OCI-LY7 (cell line): ENCODE measurements around the gene LIMS1. TPM values are rescaled to one million over a fixed set of nuclear protein-coding genes. Genes with fewer than 3 reads are reported as not detected.

ENCODE experiments used
- BruUV-seq: library from RNA; stranded (reverse); fragments of 400-500 nt; replicated peaks from 2 replicates; lab custom pipeline; 2021; lab: Mats Ljungman, UMichigan
- CTCF ChIA-PET: fragments of 300-600 bp; sonication (Branson Sonifier 250); formaldehyde crosslinking; loops from one replicate; lab custom pipeline; 2022; ENCODE audit warnings: antibody characterized with exemption; ENCODE audit not compliant: unreplicated experiment; lab: Charles Lee
- POLR2A ChIA-PET: fragments of 300-600 bp; sonication (Branson Sonifier 250); formaldehyde crosslinking; loops from one replicate; lab custom pipeline; 2022; ENCODE audit warnings: antibody characterized with exemption; lab: Charles Lee
- DNase-seq: peaks from one replicate; pipeline ENCODE4 v3.0.0-alpha.2; 2015; ENCODE audit warnings: low spot score
- H2AFZ ChIP-seq: fragments of 200-600 bp; sonication (generic), shearing (Covaris generic); 2 replicates; pipeline ENCODE4 v1.6.1; 2014; ENCODE audit warnings: mild to moderate bottlenecking, antibody characterized with exemption, low read length, moderate library complexity
- H3K27ac ChIP-seq: fragments of 200-600 bp; sonication (generic); 2 replicates; pipeline ENCODE4 v1.5.1; 2014; ENCODE audit warnings: mixed run types, low read depth, mild to moderate bottlenecking, moderate library complexity, low read length, inconsistent platforms; ENCODE audit not compliant: poor library complexity, severe bottlenecking
- H3K36me3 ChIP-seq: fragments of 200-600 bp; sonication (generic); 2 replicates; pipeline ENCODE4 v1.6.1; 2014; ENCODE audit warnings: mild to moderate bottlenecking, antibody characterized with exemption, low read length, moderate library complexity, mixed read lengths; ENCODE audit not compliant: insufficient read depth
- H3K4me1 ChIP-seq: fragments of 200-600 bp; sonication (generic); 2 replicates; pipeline ENCODE4 v1.5.1; 2014; ENCODE audit warnings: mild to moderate bottlenecking, low read length; ENCODE audit not compliant: insufficient read depth, poor library complexity, severe bottlenecking
- H3K4me2 ChIP-seq: fragments of 200-600 bp; sonication (generic); 2 replicates; pipeline ENCODE4 v1.6.1; 2014; ENCODE audit warnings: mild to moderate bottlenecking, low read length
- H3K4me3 ChIP-seq: fragments of 200-600 bp; sonication (generic); 2 replicates; pipeline ENCODE4 v1.5.1; 2014; ENCODE audit warnings: mild to moderate bottlenecking, low read depth, low read length; ENCODE audit not compliant: poor library complexity, severe bottlenecking
- H3K79me2 ChIP-seq: fragments of 200-600 bp; sonication (generic); 2 replicates; pipeline ENCODE4 v1.6.1; 2016; ENCODE audit warnings: low read depth, mild to moderate bottlenecking, low read length, moderate library complexity, mixed read lengths; ENCODE audit not compliant: insufficient read depth
- H3K9me2 ChIP-seq: fragments of 200-600 bp; sonication (generic); 2 replicates; pipeline ENCODE4 v1.6.1; 2016; ENCODE audit warnings: mild to moderate bottlenecking, low read length, mixed read lengths; ENCODE audit not compliant: insufficient read depth
- H3K9me3 ChIP-seq: fragments of 200-600 bp; sonication (generic); 2 replicates; pipeline ENCODE4 v1.6.1; 2014; ENCODE audit warnings: mild to moderate bottlenecking, mixed run types, low read length, mixed read lengths
- H4K20me1 ChIP-seq: fragments of 200-600 bp; sonication (generic); 2 replicates; pipeline ENCODE4 v1.6.1; 2014; ENCODE audit warnings: mild to moderate bottlenecking, antibody characterized with exemption, low read length, moderate library complexity, mixed read lengths; ENCODE audit not compliant: insufficient read depth
- CTCF ChIP-seq: fragments of 200-600 bp; sonication (generic); conservative IDR thresholded peaks from 2 replicates; pipeline ENCODE4 v1.5.1; 2014; ENCODE audit warnings: mild to moderate bottlenecking, antibody characterized with exemption, low read length, moderate library complexity, mixed read lengths
- EZH2phosphoT487 ChIP-seq: fragments of 200-600 bp; sonication (generic); IDR thresholded peaks from 2 replicates; pipeline ENCODE4 v1.6.1; 2018; ENCODE audit warnings: low read depth, borderline replicate concordance, mild to moderate bottlenecking, mixed run types, antibody characterized with exemption, low read length, moderate library complexity, mixed read lengths
- intact Hi-C: fragments of 100-400 bp; cut with micrococcal nuclease; formaldehyde crosslinking; loops from one replicate; pipeline ENCODE4 v1.10.0; 2022; ENCODE audit not compliant: unreplicated experiment
- total RNA-seq, 2 experiments: library from RNA; depleted of rRNA in 1 of 2; stranded (reverse); fragments of >200 nt in 1 of 2; shearing (Covaris generic) in 1 of 2; gene quantifications; 2 replicates each; pipeline ENCODE4 v1.2.3, GENCODE V29; 2014 to 2022

LIMS1 gene
- total RNA-seq, 2 experiments from 2014 or later, result 53.3 to 74.7 TPM

DNA sequence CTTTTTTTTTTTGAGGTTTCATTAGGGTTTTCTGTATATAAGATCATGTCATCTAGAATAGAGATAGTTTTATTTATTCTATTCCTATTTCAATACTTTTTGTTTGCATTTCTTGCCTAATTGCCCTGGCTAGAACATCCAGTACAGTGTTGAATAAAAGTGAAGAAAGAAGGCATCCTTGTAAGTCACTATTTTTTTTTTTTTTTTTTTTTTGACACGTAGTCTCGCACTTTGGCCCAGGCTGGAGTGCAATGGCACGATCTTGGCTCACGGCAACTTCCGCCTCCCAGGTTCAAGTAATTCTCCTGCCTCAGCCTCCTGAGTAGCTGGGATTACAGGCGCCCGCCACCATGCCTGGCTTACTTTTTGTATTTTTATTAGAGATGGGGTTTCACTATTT lies 157.2 kb downstream of the LIMS1 start:
- Histone ChIP-seq H3K27ac (no peak overlapping the region), H3K9me2 (no peaks in the 10 kb centered on the region), H3K79me2 (no peaks in the 10 kb centered on the region), H3K4me3 (no peak overlapping the region), H3K4me2 (no peak overlapping the region), H2AFZ (no peak overlapping the region), H4K20me1 (no peaks in the 10 kb centered on the region), H3K4me1 (no peaks in the 10 kb centered on the region), H3K9me3 (no peaks in the 10 kb centered on the region), H3K36me3 (no peaks in the 10 kb centered on the region)
- ChIA-PET POLR2A (no interaction called here), CTCF (no interaction called here)
- DNase-seq, result no peak
- TF ChIP-seq CTCF (no peak), EZH2phosphoT487 (no peak)
- BruUV-seq, result no TSS peak
- intact Hi-C loops, result no loop called here

DNA sequence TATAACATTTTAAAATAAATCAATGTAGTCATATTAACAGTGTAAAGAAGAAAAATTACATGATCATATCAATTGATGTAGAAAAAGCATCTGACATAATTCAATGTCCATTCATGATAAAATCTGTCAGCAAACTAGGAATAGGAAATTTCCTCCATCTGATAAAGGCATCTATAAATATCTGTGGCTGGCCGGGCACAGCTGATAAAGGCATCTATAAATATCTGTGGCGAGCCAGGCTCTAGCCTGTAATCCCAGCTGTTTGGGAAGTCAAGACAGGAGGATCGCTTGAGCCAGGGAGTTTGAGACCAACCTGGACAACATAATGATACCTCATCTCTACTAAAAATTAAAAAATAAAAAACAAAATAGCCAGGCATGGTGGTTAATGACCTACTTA lies 166.9 kb downstream of the LIMS1 start:
- no peaks in the 10 kb centered on the region for H4K20me1 ChIP-seq
- H3K4me2 ChIP-seq, result no peak overlapping the region
- no peak overlapping the region for H3K27ac ChIP-seq
- no peaks in the 10 kb centered on the region for H3K9me3 ChIP-seq
- CTCF ChIA-PET, result no interaction called here
- H2AFZ ChIP-seq, result no peak overlapping the region
- no peaks in the 10 kb centered on the region for H3K36me3 ChIP-seq
- no TSS peak for BruUV-seq
- DNase-seq, result no peak
- POLR2A ChIA-PET, result interaction anchor here (0.7 kb wide), 1 partner anchor 107 kb away, joined by 7 read pairs; no protein-coding TSS in a partner anchor
- TF ChIP-seq CTCF (no peak), EZH2phosphoT487 (no peak)
- intact Hi-C loops, result no loop called here
- H3K4me3 ChIP-seq, result no peak overlapping the region
- H3K9me2 ChIP-seq, result no peaks in the 10 kb centered on the region
- H3K4me1 ChIP-seq, result no peaks in the 10 kb centered on the region
- no peaks in the 10 kb centered on the region for H3K79me2 ChIP-seq

DNA sequence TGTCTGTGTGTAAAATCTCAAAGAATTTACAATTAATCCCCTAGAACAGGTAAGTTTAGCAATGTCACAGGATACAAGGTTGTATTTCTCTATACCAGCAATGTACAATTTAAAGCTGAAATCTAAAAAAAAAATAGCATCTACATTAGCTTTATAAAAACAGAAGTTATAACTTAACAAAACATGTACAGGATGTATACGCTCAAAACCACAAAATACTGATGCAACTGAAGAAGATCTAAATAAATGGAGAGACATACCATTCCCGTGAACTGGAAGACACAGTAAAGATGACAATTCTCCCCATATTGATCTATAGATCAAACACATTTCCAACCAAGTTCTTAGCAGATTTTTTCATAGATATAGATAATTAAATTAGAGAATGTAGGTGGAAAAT lies 167.5 kb downstream of the LIMS1 start:
- intact Hi-C loops, result no loop called here
- ChIA-PET POLR2A (interaction anchor here (0.7 kb wide), 1 partner anchor 318 kb away, joined by 3 read pairs; no protein-coding TSS in a partner anchor), CTCF (no interaction called here)
- H3K36me3 ChIP-seq, result no peaks in the 10 kb centered on the region
- no peak for DNase-seq
- no peaks in the 10 kb centered on the region for H3K9me3 ChIP-seq
- no peaks in the 10 kb centered on the region for H3K9me2 ChIP-seq
- H3K4me1 ChIP-seq, result no peaks in the 10 kb centered on the region
- no peak overlapping the region for H3K4me3 ChIP-seq
- H3K79me2 ChIP-seq, result no peaks in the 10 kb centered on the region
- TF ChIP-seq CTCF (no peak), EZH2phosphoT487 (no peak)
- no peak overlapping the region for H3K27ac ChIP-seq
- no peak overlapping the region for H3K4me2 ChIP-seq
- H2AFZ ChIP-seq, result no peak overlapping the region
- no peaks in the 10 kb centered on the region for H4K20me1 ChIP-seq
- no TSS peak for BruUV-seq
